ENCODE results near the gene ZNF266.
A peak's percentile ranks its signal among the peaks of the same experiment; 100 is the strongest.

Gene ZNF266

GRCh38 chr19:9435279-9436268 lies at the start of gene ZNF266:
TSS of gene ZNF266 (minus strand) at chr19:9435573. CDS start at chr19:9420089, 15,484 bp downstream.
- peak; percentile 60 for DNase-seq

- no peak for DNase-seq
These were observed 49.8 kb upstream of the ZNF266 start for GRCh38 chr19:9485140-9485539.

- no peak for DNase-seq
These were observed 39.6 kb upstream of the ZNF266 start for GRCh38 chr19:9474975-9475374.

GRCh38 chr19:9467161-9467560 lies 31.8 kb upstream of the ZNF266 start:
- DNase-seq: no peak

GRCh38 chr19:9461938-9462337 lies 26.6 kb upstream of the ZNF266 start:
- DNase-seq: no peak

- DNase-seq: no peak
These were observed 20.8 kb upstream of the ZNF266 start for GRCh38 chr19:9456018-9456689.

GRCh38 chr19:9453953-9454352 lies 18.6 kb upstream of the ZNF266 start:
- no peak for DNase-seq

GRCh38 chr19:9445037-9445436 lies 9.7 kb upstream of the ZNF266 start:
- no peak for DNase-seq

GRCh38 chr19:9436358-9436757 lies 985 bp upstream of the ZNF266 start:
- DNase-seq: no peak

GRCh38 chr19:9431475-9431874 lies 3.9 kb downstream of the ZNF266 start:
- peak; percentile 13 for DNase-seq

- DNase-seq: no peak
These were observed 4.9 kb downstream of the ZNF266 start for GRCh38 chr19:9430444-9430843.

- DNase-seq: no peak
These were observed 7.4 kb downstream of the ZNF266 start for GRCh38 chr19:9427941-9428340.

- no peak for DNase-seq
These were observed 22.0 kb downstream of the ZNF266 start for GRCh38 chr19:9413240-9413954.

GRCh38 chr19:9407827-9408226 lies 27.5 kb downstream of the ZNF266 start:
- no peak for DNase-seq

GRCh38 chr19:9406798-9407352 lies 28.5 kb downstream of the ZNF266 start:
- no peak for DNase-seq

GRCh38 chr19:9381361-9381785 lies 54.0 kb downstream of the ZNF266 start:
- DNase-seq: no peak

GRCh38 chr19:9370738-9371619 lies 64.4 kb downstream of the ZNF266 start:
- DNase-seq: no peak

- no peak for DNase-seq
These were observed 72.5 kb downstream of the ZNF266 start, which contains the start of gene ZNF177 for GRCh38 chr19:9362905-9363304. TSS of gene ZNF177 (plus strand) at chr19:9363013. CDS start at chr19:9378312, 15,299 bp downstream.

Data from NCI-H1048 (cell line).